Urinary bladder (tissue), 4 donors: ENCODE results near the gene GDF7. TPM values are rescaled to one million over a fixed set of nuclear protein-coding genes. Genes with fewer than 3 reads are reported as not detected.

Experiments
- DNase-seq: peaks from one replicate; pipeline ENCODE4 v3.0.0-alpha.2; 2015; ENCODE audit errors: extremely low spot score
- H3K27ac ChIP-seq: one replicate; pipeline ENCODE4 v1.5.1; 2013; ENCODE audit warnings: low read depth, mild to moderate bottlenecking, moderate library complexity
- H3K36me3 ChIP-seq: one replicate; pipeline ENCODE4 v1.6.1; 2013; ENCODE audit warnings: mild to moderate bottlenecking, moderate library complexity; ENCODE audit not compliant: insufficient read depth
- H3K4me1 ChIP-seq: one replicate; pipeline ENCODE4 v1.6.1; 2013; ENCODE audit warnings: mild to moderate bottlenecking, moderate library complexity; ENCODE audit not compliant: insufficient read depth
- H3K4me3 ChIP-seq: one replicate; pipeline ENCODE4 v1.5.1; 2013; ENCODE audit warnings: low read depth, low read length
- WGBS: extraction: QIAGEN DNeasy Blood & Tissue Kit; methylation state at CpG from one replicate; pipeline ENCODE4 v1.1.7; 2013; 5-methylcytosine and 5-hydroxymethylcytosine counted together
- polyA plus RNA-seq: library from polyadenylated mRNA; stranded (reverse); fragments of 200-250 nt; gene quantifications from one replicate; pipeline ENCODE4 v1.2.3, GENCODE V29; 2013
- total RNA-seq: library from RNA; depleted of rRNA; stranded (reverse); fragments of >200 nt; gene quantifications from one replicate; pipeline ENCODE4 v1.2.3, GENCODE V29; 2014
- donor health status: healthy with polysubstance abuse.
- donor health status: healthy.

GDF7 gene
- total and polyA plus RNA-seq, 2 donors, result 0.79 to 2.2 TPM

DNA sequence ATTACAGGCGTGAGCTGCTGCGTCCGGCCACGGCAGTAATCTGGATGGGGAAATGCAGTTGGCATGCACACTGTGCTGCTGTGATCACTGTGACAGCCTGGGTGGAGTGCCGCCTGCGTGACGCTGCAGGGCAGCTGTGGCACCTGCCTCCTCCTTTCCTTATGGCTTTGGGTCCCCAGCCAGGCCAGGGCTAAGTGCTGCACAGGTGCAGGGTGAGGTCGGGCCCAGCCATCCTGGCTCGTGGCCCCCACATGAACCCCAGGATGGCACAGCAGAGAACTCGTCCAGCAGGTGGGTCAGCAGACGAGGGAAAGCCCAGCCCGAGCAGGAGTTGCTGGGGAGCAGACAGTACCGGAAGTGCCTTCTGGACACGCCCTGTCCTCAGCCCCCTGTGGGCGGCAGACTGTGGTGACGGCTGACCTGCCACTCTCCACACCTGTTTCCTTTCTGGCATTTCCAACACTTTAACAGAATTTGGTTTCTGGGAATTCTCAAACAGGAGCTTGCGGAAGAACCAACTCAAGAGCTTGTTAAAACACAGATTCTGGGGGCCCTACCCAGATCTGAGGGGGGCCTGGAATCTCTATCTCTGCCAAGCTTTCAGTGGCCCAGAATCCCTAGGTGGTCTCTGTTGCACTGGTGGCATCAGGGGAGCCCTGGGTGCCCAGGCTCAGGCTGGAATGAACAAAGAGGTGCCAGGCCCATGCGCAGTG, 33.0 kb upstream of the GDF7 start:
- 69% methylated on average over 18 of the region's 18 CpGs for WGBS
- Histone ChIP-seq H3K4me1 (no peaks in the 10 kb centered on the region), H3K27ac (peak overlapping the region; percentile 43), H3K4me3 (no peak overlapping the region), H3K36me3 (no peaks in the 10 kb centered on the region)
- no peak for DNase-seq

- no peaks in the 10 kb centered on the region for H3K4me1 ChIP-seq
- DNase-seq, result no peak
- 46% methylated on average over 9 of the region's 9 CpGs for WGBS
- H3K27ac ChIP-seq, result peak overlapping the region; percentile 43
- no peak overlapping the region for H3K4me3 ChIP-seq
- H3K36me3 ChIP-seq, result no peaks in the 10 kb centered on the region
Measured at GRCh38 chr2:20634507-20635112, 32.3 kb upstream of the GDF7 start.

DNA sequence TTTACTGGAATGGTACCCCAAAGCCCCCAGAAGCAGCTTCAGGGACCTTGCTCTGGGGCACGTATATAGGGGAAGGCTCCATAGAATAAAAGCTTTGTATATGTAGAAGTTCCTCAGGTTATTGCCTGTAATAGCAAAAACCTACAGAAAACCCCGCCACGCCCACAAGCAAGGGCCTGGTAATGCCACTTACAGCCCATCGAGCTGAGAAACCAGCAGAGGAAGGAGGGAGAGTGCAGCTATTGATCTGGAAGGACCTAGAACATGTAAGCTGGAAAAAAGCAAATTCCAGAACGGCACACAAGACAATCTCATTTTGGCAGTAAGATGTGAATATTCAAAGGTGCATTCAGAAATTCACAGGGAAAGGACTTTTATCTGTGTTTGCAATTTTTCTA, 31.8 kb upstream of the GDF7 start:
- Histone ChIP-seq H3K36me3 (no peaks in the 10 kb centered on the region), H3K4me1 (no peaks in the 10 kb centered on the region), H3K4me3 (no peak overlapping the region), H3K27ac (peak overlapping the region; percentile 33)
- WGBS, result 72% methylated on average over 5 of the region's 5 CpGs
- no peak for DNase-seq

DNA sequence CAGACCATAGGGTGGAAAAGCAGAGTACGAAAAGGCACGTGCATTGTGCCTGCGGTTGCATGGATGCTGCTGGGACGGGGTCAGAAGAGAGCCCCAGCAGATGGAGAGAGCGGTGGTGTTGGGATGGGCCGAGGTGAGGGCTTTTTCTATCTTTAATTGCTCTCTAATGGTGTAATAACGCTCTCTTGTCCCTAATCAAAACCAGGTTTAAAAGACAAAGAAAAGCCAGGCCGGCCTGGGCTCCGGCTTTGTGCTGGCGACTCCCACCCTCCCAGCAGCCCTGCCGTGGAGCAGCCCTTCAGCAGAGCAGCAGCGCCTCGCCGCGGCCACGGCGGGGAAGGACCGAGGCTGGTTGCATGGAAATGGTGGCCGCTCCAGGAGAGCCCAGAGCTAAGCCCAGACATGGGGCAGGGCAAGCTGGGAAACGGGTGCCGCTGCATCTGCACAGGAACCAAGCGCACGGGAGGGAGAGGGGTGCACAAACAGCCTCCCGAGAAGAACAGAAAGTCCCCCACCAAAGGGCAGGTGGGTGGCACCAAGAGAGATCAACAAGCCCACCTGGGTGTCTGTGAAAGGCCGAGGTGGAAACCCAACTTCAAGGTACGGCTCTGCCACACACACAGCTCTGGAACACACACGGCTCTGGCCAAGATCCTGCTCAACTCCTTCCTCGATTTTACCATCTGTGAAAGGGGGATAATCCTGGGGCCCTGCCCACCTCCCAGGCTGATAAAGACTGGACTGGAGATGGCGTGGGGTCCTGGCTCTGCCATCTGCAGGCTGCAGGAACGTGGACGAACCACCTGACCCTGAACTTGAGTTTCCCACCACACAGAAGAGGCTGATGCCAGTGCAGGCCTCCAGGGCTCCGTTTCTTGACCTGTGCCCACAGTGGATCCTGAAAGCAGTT, 31.0 kb upstream of the GDF7 start:
- H3K4me3 ChIP-seq, result no peak overlapping the region
- no peak for DNase-seq
- H3K36me3 ChIP-seq, result no peaks in the 10 kb centered on the region
- 28% methylated on average over 32 of the region's 32 CpGs for WGBS
- H3K27ac ChIP-seq, result no peak overlapping the region
- no peaks in the 10 kb centered on the region for H3K4me1 ChIP-seq

DNA sequence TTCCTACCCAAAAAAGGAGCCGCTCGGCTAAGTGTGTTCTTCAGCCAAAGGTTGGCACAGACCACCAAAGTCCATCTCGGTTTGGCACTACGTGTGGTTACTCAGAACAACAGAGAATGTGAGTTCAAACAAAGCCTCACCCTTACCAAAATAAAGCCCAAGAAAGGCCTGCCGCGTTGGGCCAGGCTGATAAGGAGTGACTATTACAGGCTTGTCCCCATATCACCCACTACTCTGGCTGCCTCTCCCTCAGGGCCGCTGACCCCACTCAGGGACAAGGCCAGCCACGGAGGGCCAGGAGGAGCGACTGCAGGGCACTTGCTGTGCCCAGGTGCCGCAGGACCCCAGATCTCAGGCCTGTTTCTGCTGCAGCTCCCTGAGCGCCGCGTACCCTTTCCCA, 29.8 kb upstream of the GDF7 start:
- H3K27ac ChIP-seq, result no peak overlapping the region
- DNase-seq, result no peak
- no peaks in the 10 kb centered on the region for H3K36me3 ChIP-seq
- H3K4me3 ChIP-seq, result no peak overlapping the region
- H3K4me1 ChIP-seq, result no peaks in the 10 kb centered on the region
- WGBS, result 49% methylated on average over 13 of the region's 13 CpGs

GRCh38 chr2:20638014-20638413, 28.9 kb upstream of the GDF7 start:
- no peak overlapping the region for H3K27ac ChIP-seq
- H3K4me1 ChIP-seq, result no peaks in the 10 kb centered on the region
- WGBS, result 93% methylated on average over 13 of the region's 13 CpGs

DNA sequence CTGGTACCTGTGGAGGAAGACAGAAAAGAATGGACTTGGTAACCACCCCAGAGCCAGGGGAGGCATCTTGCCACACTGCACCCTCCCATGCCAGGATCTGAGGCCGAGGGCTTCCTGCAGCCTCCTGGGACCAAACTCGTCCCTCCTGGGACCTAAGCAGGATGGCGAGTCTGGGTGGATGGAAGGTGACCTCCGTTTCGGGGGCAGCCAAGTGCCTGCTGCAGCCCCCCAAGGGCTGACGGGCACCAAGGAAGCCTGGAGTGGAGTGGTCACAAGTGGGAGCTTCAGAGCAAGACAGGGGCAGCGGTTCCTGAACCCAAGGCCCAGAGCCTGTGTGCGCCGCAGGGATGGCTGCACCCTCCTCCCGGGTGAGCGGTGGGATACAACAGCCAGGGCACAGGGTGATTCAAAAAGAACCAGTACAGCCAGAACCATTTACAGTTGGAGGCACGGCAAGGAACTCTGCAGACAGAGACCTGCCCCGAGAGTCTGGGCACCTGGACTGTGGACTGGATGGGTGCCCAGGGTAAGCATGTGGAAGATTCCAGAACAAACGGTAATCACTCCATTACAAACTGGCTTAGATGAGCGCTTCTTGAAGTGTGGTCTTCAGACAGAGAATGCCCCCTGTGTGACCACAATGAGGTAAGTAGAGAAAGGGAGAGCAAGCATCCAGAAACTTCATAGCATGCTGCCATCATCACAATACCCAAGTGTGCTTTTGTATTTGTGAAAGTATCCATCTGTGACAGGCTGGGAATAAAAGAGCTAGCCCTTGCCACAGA, 28.1 kb upstream of the GDF7 start:
- Histone ChIP-seq H3K4me3 (no peak overlapping the region), H3K36me3 (no peaks in the 10 kb centered on the region), H3K4me1 (no peaks in the 10 kb centered on the region), H3K27ac (no peak overlapping the region)
- 86% methylated on average over 15 of the region's 15 CpGs for WGBS
- DNase-seq, result no peak

More at GRCh38 chr2:20638014-20638413, 28.9 kb upstream of the GDF7 start:
- DNase-seq, result no peak
- H3K4me3 ChIP-seq, result no peak overlapping the region
- no peaks in the 10 kb centered on the region for H3K36me3 ChIP-seq

GRCh38 chr2:20640411-20641122, 26.4 kb upstream of the GDF7 start:
- DNase-seq, result no peak
- Histone ChIP-seq H3K4me3 (no peak overlapping the region), H3K36me3 (no peaks in the 10 kb centered on the region), H3K4me1 (no peaks in the 10 kb centered on the region), H3K27ac (no peak overlapping the region)
- 67% methylated on average over 14 of the region's 14 CpGs for WGBS

DNA sequence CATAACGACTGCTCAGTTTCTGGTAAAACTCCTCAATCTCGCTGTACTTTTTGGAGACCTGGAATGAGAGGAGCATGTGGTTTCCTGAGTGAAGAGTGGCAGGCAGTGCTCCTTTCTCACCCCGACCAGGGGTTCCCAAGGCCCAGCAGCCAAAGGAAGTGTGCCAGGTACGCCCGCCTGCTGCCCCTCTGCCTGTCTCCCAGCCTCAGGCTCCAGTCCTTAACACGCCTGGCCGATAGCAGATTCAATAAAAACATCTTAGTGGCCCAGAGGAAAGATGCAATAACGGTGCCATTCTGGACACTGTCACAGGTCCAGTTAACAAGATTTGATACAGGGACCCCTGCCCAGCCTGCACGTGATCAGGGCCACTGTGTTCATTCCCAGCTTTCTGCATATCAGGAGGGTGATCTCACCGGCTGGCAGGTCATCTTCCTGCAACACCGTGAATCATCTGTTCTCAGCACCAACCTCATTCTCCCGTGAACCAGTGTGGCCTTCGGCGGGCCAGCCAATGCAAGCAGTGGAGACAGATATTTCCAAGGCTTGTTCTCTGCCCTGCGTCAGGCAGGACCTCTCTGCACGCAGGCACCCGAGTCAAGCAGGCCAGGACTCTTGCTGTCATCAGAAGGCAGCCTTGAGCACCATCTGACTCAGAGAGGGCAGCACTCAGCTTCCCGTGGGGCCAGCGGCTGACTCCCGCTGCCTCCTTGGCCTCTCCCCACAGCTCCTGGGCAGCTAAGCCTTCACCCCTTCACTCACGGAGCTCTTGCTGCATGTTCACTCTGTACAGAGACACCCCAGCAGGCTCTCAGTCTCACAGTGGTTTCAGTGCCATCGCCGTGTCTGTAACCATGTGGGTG, 25.6 kb upstream of the GDF7 start:
- no peak for DNase-seq
- no peak overlapping the region for H3K4me3 ChIP-seq
- no peaks in the 10 kb centered on the region for H3K4me1 ChIP-seq
- no peak overlapping the region for H3K27ac ChIP-seq
- no peaks in the 10 kb centered on the region for H3K36me3 ChIP-seq
- WGBS, result 59% methylated on average over 23 of the region's 23 CpGs

DNA sequence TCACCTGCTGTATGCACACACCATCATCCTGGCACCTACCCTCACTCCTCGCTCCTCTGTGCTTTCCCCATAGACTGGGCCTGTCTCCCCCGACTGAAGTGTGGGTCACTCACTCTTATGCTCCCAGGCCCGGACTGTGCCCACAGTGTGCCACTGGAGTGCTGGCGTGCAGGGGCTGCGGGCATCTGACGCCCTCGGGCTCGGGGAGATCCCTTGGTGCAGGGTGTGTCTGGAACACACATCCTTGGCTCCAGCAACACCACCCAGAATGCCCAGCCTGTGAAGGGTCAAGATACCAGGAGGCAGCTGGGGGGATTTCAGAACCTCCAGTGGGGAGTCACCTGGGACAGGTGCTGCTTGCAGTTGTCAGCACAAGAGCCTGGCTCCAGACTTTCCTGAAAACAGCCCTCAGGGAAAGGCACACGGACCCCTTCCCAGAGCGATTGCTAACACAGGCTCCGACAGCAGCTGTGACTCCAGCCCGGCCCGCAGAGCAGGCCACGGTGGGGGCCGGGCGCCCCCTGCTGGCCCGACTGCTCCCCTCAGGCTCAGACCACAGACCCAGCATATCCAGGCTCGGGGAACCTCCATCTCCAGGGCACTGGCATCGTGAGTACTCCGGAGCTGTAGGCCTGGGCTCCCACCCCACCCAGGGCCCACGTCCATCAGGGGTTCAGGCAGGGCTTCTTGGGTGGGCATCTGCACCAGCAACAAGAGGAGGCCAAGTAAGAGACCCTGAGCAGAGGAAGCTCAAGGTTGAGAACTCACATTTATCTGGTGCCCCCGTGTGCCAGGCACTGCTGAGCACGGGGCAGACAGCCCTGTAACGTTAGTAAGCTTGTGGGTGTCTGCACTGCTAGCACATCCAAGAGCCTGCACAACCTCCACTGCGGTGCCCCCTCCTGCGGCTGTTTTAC, 24.6 kb upstream of the GDF7 start:
- H3K27ac ChIP-seq, result no peak overlapping the region
- no peaks in the 10 kb centered on the region for H3K4me1 ChIP-seq
- no peak overlapping the region for H3K4me3 ChIP-seq
- 36% methylated on average over 26 of the region's 26 CpGs for WGBS
- H3K36me3 ChIP-seq, result no peaks in the 10 kb centered on the region
- DNase-seq, result no peak

- no peaks in the 10 kb centered on the region for H3K36me3 ChIP-seq
- H3K4me3 ChIP-seq, result no peak overlapping the region
- no peak overlapping the region for H3K27ac ChIP-seq
- DNase-seq, result no peak
- H3K4me1 ChIP-seq, result no peaks in the 10 kb centered on the region
- WGBS, result 90% methylated on average over 7 of the region's 7 CpGs
Measured at GRCh38 chr2:20643060-20643459, 23.9 kb upstream of the GDF7 start.
